ENCODE data around the gene TPRG1L.

The TPRG1L gene

GRCh38 chr1:3590139-3590763 lies 34.6 kb upstream of the TPRG1L start:
- no peak for TF ChIP-seq GATA3 (IDR thresholded peaks at IDR 0.05; ENCODE audit: low read depth, low read length)

DNA sequence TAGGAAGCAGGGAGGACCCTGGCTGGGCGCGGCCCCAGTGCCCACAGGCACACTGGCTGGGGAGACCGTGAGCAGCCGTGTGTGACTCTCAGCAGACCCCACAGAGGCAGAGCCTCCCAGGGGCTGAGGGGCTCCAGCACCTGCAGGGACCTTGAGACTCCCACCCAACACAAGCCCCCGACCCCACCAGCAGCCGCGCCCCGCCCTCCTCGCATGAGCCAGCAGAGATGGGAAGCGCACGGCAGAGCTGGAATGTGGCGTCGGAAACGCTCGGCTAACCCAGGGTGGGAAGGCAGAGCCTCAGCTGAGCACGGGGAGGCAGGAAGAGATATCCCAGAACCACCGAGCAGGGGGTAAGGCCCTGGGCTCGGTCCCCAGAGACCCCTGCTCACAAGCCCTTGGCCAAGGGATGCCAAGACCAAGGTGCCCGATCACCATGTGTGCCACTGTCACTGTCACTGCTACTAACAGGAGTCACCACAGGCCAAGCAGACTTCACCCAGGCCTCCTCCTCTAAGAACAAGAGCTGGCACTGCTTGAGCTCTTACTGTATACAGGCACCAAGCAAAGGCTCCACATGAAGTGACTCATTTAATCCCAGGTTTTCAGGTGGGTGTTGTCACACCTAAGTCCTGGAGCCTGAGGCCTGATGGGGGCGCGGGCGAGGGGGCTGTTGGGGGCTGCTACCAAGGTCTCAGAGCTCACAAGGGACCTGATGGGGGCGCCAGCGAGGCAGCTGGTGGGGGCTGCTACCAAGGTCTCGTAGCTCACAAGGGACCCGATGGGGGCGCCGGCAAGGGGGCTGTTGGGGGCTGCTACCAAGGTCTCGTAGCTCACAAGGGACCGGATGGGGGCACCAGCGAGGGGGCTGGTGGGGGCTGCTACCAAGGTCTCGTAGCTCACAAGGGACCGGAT lies 33.6 kb upstream of the TPRG1L start:
- TF ChIP-seq GATA2 (IDR thresholded peaks at IDR 0.05; ENCODE audit: low read depth, low read length) (no peak), GATA3 (IDR thresholded peaks at IDR 0.05; ENCODE audit: low read depth, low read length) (no peak)

DNA sequence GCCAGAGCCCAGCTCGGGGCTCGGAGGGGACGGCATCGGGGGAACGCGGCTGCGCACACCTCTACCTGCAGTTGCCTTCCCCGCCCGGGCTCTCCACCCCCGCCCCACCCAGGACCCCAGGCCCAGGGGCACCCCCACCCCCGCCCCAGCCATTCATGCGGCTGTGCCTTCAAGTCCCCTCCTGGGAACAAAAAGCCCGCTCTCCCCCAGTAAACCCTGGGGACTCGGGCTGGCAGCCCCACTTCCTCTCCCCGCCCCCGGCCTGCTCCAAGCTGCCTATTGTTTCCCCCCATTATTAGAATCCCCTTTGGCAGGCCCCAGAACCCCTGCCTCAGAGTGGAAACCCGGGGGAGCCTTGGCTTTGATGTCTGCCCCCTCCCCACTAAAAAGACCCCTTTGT lies 31.5 kb upstream of the TPRG1L start:
- no peak for TF ChIP-seq GATA2 (IDR thresholded peaks at IDR 0.05; ENCODE audit: low read depth, low read length)
- no peak for TF ChIP-seq GATA3 (IDR thresholded peaks at IDR 0.05; ENCODE audit: low read depth, low read length)

- no peak for TF ChIP-seq GATA2 (IDR thresholded peaks at IDR 0.05; ENCODE audit: low read depth, low read length)
- no peak for TF ChIP-seq GATA3 (IDR thresholded peaks at IDR 0.05; ENCODE audit: low read depth, low read length)
These were observed 31.1 kb upstream of the TPRG1L start for GRCh38 chr1:3593745-3594144.

DNA sequence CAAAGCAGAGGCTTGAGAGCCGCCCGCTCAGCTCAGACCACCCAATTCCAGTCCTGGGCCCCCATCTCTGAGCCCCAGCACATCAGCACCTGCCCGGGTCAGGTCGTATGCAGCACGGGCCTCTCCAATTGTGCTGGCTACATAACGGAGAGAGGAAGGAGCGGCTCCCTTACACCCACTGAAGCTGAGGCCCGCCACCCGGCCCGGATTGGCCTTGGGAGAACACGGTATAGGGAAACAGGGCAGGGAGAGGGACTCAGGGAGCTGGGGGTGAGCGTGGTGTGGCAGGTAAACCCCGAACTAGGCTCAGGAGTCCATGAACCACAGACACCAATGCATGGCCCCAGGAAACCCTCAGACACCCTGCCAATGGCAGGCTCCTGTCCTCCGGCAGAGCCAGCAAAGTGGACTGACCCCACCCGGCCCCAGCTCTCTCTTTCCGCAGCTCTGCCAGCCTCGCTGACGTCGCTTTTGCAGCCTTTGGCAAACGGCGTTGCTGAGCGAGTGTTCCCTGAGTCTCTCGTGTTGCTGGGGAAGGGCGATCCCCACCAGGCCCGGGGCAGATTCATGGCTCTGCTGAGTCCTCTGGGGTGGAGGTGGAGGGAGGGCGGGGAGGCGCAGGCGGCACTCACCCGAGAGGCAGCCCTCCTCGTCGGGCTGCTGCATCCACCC lies 30.0 kb upstream of the TPRG1L start:
- TF ChIP-seq GATA2 (IDR thresholded peaks at IDR 0.05; ENCODE audit: low read depth, low read length) (no peak), GATA3 (IDR thresholded peaks at IDR 0.05; ENCODE audit: low read depth, low read length) (no peak)

GRCh38 chr1:3595949-3596348 lies 28.9 kb upstream of the TPRG1L start:
- TF ChIP-seq GATA2 (IDR thresholded peaks at IDR 0.05; ENCODE audit: low read depth, low read length) (no peak), GATA3 (IDR thresholded peaks at IDR 0.05; ENCODE audit: low read depth, low read length) (no peak)

DNA sequence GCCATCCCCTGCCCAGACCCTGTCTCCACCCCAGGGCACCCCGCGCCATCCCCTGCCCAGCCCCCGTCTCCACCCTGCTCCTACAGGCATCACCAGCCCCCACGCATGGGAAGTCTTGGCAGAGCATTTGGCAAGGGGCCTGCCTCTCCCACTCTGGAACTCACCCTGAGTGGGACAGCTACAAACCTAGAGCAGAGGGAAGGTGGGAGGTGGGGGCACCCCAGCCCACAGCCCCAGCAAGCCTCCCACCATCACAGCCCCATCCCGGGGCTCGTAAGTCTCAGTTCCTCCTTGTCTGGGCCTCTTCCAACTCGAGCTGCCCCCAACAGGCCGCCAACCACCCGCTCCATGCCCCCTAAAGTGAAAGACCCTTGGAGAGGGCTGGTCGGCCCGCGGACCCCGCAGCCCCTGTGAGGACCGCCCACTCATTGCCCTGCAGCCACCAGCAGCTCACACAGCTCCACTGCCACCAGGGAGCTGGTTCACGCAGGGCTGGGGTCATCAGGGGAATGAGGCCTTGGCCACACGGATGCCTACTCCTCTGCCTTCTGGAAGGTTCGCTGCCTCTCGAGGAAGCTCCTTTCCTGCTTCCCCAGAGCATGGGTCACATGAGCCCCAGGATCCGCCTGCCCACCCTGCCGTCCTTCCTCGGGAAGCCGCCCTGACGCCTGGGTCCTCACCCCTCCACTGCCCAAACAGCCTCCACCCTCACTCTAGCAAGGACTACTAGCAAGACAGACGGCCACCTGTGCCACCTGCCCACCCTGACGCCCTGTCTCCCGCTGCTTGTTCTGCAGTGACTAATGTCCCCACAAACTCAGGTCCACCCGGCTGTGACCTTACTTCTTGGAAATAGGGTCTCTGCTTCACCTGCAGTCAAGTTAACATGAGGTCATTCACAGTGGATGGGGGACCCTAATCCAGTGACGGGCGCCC lies 27.9 kb upstream of the TPRG1L start:
- TF ChIP-seq GATA3 (IDR thresholded peaks at IDR 0.05; ENCODE audit: low read depth, low read length) (no peak), GATA2 (IDR thresholded peaks at IDR 0.05; ENCODE audit: low read depth, low read length) (no peak)

DNA sequence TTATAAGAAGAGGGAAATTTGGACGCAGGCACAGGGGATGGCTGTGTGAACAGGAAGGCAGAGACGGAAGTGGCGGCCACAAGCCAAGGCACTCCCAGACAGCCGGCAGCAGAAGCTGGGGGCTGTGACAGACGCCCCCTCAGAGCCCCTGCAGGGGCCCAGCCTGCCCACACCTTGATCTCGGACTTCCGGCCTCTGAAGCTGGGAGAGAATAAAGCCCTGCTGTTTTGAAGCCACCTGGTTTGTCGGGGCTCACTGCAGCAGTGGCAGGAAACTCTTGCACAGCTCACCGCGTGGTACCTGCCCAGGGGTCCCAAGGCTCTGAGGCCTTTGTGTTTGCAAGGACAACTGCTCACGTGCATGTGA lies 27.2 kb upstream of the TPRG1L start:
- TF ChIP-seq GATA2 (IDR thresholded peaks at IDR 0.05; ENCODE audit: low read depth, low read length) (no peak), GATA3 (IDR thresholded peaks at IDR 0.05; ENCODE audit: low read depth, low read length) (no peak)

- TF ChIP-seq GATA2 (IDR thresholded peaks at IDR 0.05; ENCODE audit: low read depth, low read length): no peak
These were observed 26.7 kb upstream of the TPRG1L start for GRCh38 chr1:3598051-3598491.

DNA sequence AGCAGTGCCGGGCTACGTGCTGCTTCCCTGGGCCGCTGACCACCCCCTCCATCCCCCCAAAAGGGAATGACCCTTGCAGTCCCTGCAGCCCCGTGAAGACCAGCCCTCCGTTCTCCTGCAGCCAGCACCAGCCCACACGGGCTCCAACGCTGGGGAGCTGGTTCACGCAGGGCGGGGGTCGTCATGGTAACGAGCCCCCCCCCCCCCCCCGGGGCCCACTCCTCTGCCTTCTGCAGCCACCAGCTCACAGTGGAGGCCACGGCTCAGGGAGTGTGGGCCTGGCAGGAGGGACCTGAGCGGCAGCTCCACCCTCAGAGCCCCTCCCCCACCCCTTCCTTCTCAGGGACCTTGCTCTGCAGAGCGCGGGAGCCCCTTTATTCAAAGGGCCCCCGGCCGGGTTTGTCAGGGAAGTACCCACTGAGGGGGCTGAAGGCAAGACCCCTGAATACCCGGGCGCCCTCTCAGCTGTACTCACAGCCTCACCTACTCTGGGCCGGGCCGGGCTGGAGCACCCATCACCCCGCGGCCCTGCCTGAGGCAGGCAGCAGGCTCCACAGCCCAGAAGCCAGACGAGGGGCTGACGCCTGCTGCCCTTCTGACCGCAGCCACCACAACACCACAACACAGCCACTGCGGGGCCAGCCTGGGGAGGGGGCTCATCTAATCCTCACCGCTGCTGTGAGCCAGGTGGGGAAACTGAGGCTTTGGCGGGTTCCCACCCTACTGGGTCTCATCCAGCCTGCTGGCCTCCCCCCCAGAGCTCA lies 26.1 kb upstream of the TPRG1L start:
- no peak for TF ChIP-seq GATA2 (IDR thresholded peaks at IDR 0.05; ENCODE audit: low read depth, low read length)
- no peak for TF ChIP-seq GATA3 (IDR thresholded peaks at IDR 0.05; ENCODE audit: low read depth, low read length)

DNA sequence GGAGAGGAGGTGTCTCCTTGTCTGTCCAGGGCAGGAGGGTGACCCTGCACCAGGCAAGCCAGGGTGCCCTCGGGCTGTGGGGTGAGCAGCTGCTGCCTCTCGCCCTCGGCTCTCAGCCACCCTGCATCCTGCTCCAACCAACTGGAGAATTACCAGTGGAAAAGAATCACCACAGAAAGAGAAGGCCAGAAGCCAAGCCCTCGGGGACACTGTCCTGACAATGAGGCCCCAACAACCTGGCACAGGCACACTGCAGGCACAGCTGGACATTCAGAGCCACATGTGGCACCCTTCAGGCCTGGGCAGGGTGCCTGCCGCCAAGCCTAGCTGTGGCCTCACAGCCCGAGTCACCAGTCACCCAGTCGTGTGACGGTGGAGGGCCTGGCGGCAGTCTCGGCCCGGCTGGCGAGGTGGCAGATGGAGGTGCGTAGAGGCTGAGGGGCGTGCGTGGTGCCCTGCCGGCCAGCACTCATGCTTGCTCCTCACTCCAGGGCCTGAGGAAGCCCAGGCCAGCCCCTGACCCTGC lies 25.5 kb upstream of the TPRG1L start:
- no peak for TF ChIP-seq GATA3 (IDR thresholded peaks at IDR 0.05; ENCODE audit: low read depth, low read length)
- TF ChIP-seq GATA2 (IDR thresholded peaks at IDR 0.05; ENCODE audit: low read depth, low read length): no peak

DNA sequence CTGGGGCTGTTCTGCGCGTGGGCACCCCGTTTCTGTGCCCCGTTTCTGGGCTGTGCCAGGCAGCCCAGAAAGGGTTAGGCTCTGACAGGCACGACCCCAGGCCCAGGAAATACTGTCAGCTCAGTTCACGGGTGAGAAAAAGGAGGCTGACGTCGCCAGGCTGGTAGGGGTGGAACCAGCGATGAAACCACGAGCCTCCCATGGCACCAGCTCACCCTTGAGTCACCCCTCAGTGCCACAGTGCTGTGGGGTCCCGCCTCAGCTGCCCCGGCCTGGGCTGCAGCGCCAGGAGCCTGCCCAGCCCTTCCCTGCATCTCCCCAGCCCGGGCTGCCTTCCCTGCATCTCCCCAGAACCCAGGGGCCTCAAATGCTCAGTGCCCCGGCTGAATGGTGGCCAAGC lies 25.0 kb upstream of the TPRG1L start:
- TF ChIP-seq GATA3 (IDR thresholded peaks at IDR 0.05; ENCODE audit: low read depth, low read length) (no peak), GATA2 (IDR thresholded peaks at IDR 0.05; ENCODE audit: low read depth, low read length) (no peak)

DNA sequence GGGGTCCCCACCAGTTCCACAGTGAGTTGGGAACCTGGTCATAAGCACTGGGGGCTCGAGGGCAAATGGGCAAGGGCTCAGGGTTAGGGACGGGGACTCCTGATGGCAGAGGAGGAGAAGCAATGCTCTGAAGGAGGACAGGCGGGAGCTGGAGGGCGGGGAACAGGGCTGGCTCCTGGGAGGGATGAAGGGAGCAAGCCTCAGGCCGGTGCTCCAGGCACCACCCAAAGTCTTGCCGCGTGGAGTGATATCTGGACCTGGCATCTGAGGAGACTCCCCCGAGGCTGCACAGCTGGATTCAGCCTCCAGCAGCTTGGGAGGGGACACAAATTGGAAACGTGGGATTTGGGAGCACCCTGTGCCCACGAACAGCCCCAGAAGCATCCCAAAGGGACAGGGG lies 24.5 kb upstream of the TPRG1L start:
- no peak for TF ChIP-seq GATA3 (IDR thresholded peaks at IDR 0.05; ENCODE audit: low read depth, low read length)
- no peak for TF ChIP-seq GATA2 (IDR thresholded peaks at IDR 0.05; ENCODE audit: low read depth, low read length)

All from SH-SY5Y (cell line).